Myocyte (in vitro differentiated cells): ENCODE data around the gene RAD51. TPM values are rescaled to one million over a fixed set of nuclear protein-coding genes. Genes with fewer than 3 reads are reported as not detected.
"Not testable (repeated sequence)": the region's sequence is repeated elsewhere in the genome, so short reads cannot be mapped to it uniquely, and the experiment has no call there.

Source experiments
- DNase-seq: peaks from one replicate; pipeline ENCODE4 v3.0.0-alpha.2; 2012; ENCODE audit warnings: low read depth
- polyA plus RNA-seq: library from polyadenylated mRNA; unstranded; fragments of >200 nt; gene quantifications from one replicate; pipeline ENCODE4 v1.2.1, GENCODE V29; 2012; ENCODE audit warnings: missing spikeins
- total RNA-seq: library from RNA; depleted of rRNA; stranded (reverse); fragments of >200 nt; gene quantifications from 2 replicates; pipeline ENCODE4 v1.2.3, GENCODE V29; 2014

RAD51 gene
- total RNA-seq, result 0.94 and 2.3 TPM in 2 replicates
- 0.64 TPM for polyA plus RNA-seq

DNA sequence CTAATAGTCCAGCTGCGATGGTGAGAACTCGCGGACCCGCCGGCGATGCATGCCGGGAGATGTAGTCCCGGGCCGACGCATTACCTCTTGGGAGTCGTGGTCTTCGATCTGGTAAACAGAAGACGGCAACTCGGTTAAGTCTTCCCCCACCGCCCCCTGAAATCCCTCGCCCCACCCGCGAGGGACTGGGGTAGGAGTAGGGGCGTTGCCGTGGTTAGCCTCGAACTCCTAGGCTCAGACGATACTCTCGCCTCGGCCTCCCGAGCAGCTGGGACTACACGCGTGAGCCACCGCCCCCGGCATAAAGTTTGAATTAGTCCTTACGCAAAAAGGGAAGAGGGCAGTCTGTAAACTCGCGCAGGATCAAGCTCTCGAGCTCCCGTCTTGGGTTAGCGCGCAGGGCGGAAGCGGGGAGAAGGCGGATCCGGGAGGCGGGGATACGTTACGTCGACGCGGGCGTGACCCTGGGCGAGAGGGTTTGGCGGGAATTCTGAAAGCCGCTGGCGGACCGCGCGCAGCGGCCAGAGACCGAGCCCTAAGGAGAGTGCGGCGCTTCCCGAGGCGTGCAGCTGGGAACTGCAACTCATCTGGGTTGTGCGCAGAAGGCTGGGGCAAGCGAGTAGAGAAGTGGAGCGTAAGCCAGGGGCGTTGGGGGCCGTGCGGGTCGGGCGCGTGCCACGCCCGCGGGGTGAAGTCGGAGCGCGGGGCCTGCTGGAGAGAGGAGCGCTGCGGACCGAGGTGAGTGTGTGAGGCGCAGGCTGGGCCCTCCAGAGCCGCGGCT, at the start of gene RAD51:
Gene RAD51 (plus strand): TSS at position 487 of the 781 bp plus-strand sequence. CDS start 3,585 bp downstream, outside the sequence.
- peak; percentile 96 for DNase-seq

GRCh38 chr15:40647523-40647922, 47.5 kb upstream of the RAD51 start:
- DNase-seq, result no peak

- DNase-seq, result no peak
Observed at GRCh38 chr15:40650479-40650878, 44.5 kb upstream of the RAD51 start.

GRCh38 chr15:40660686-40661085, 34.3 kb upstream of the RAD51 start:
- DNase-seq, result no peak

DNA sequence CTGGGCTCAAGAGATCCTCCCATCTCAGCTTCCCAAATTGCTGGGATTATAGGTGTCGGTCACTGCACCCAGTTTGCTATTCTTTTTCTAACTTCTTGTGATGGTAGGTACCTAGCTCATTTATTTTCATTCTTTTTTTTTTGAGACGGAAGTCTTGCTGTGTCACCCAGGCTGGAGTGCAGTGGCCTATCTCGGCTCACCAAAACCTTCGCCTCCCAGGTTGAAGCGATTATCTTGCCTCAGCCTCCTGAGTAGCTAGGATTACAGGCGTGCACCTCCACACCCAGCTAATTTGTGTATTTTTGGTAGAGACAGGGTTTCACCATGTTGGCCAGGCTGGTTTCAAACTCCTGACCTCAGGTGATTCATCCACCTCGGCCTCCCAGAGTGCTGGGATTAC, 30.1 kb upstream of the RAD51 start:
- no peak for DNase-seq

- not testable (repeated sequence) for DNase-seq
Observed at GRCh38 chr15:40676290-40676689, 18.7 kb upstream of the RAD51 start.

DNA sequence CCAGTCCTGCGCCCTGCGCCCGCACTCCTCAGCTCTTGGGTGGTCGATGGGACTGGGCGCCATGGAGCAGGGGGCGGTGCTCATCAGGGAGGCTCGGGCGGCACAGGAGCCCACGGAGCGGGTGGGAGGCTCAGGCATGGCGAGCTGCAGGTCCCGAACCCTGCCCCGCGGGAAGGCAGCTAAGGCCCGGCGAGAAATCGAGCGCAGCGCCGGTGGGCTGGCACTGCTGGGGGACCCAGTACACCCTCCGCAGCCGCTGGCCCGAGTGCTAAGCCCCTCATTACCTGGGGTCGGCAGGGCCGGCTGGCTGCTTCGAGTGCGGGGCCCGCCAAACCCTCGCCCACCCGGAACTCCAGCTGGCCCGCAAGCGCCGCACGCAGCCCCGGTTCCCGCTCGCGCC, 18.1 kb upstream of the RAD51 start:
- not testable (repeated sequence) for DNase-seq

DNA sequence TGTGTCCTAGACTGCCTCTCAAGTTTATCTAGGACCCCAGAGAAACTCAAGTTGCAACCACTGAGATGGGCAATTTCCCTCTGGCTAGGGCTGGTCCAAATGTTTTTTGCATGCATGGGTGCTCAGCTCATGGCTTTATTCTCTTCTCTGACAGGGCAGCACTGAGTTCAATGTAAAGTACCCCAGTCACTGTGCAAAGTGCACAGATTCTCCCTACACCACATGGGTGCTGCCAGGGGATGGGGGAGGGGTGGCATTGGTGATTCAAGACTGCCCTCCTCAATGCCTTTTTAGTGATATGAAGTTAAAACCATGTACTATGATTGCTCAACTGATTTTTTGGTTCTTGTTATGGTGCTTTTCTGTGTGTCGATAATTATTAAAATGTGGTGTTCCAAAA, 14.8 kb upstream of the RAD51 start:
- no peak for DNase-seq

- DNase-seq, result not testable (repeated sequence)
Observed at GRCh38 chr15:40680959-40681358, 14.0 kb upstream of the RAD51 start.

- DNase-seq, result no peak
Observed at GRCh38 chr15:40684381-40684780, 10.6 kb upstream of the RAD51 start.

DNA sequence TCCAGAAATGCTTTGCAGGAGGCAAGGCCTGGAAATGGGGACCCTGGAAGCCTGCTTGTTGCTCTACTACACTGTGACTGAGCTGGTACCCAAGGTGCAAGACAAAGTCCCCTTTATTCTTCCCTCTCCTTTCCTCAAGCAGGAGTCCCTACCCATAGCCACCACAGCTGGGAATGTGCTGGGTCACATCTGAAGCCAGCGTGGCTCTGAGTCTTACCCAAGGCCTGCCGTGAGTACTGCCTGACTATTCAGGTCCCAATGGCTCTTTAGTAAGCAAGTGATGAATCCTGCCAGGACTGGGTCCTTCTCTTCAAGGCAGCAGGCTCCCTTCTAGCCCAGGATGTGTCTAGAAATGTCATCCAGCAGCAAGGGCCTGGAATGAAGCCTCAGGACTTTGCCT, 9.6 kb upstream of the RAD51 start:
- peak; percentile 57 for DNase-seq

GRCh38 chr15:40688932-40689799, 5.8 kb upstream of the RAD51 start:
- DNase-seq, result peak; percentile 71

DNA sequence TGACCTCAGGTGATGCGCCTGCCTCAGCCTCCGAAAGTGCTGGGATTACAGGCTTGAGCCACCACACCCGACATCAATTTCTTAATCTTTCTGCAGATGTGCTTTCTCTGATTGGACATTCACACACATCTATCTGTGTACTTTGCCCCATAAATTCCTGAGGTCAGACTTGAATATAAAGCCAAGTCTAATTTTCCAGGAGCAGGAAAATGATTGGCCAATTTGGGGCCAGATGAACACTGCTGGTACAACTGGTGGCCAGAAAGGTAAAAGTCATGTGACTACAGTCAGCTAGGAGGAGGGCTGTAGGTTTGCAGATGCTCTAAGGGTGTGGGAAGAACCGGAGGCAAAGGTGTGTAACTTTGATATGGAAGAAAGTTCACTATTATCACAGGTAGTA, 3.2 kb upstream of the RAD51 start:
- no peak for DNase-seq

- DNase-seq, result no peak
Observed at GRCh38 chr15:40693904-40694687, 878 bp upstream of the RAD51 start.

- DNase-seq, result peak; percentile 12
Observed at GRCh38 chr15:40695469-40695890, 506 bp downstream of the RAD51 start.

GRCh38 chr15:40696228-40696627, 1.3 kb downstream of the RAD51 start:
- DNase-seq, result no peak

- DNase-seq, result peak; percentile 10
Observed at GRCh38 chr15:40697916-40698315, 2.9 kb downstream of the RAD51 start.

- peak; percentile 20 for DNase-seq
Observed at GRCh38 chr15:40702077-40702476, 7.1 kb downstream of the RAD51 start.

GRCh38 chr15:40706121-40706520, 11.1 kb downstream of the RAD51 start:
- DNase-seq, result no peak

- DNase-seq, result no peak
Observed at GRCh38 chr15:40714144-40714543, 19.2 kb downstream of the RAD51 start.

DNA sequence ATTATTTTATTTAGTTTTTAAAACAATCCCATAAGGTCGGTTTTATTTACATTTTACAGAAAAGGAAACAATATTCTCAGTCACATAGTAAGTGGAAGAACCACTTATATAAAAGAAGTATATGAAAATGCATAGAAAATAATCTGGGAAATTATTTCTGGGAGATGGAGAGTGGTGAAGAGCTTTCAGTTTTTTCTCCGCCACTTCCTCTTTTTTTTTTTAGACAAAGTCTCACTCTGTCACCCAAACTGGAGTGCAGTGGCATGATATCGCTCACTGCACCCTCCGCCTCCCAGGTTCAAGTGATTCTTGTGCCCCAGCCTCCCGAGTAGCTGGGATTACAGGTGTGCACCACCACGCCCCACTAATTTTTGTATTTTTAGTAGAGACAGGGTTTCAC, 21.2 kb downstream of the RAD51 start:
- no peak for DNase-seq
